Panc1 (cell line): ENCODE measurements around the gene MAPKAP1. TPM values are rescaled to one million over a fixed set of nuclear protein-coding genes. Genes with fewer than 3 reads are reported as not detected.

Experiments used
- ATAC-seq: fragments of 200-7000 bp; cut with Tn5 transposase; 2 replicates; pipeline ENCODE4 v1.9.1; 2020; ENCODE audit warnings: mild to moderate bottlenecking, moderate library complexity
- BruUV-seq: library from RNA; stranded (reverse); fragments of 400-500 nt; replicated peaks from 2 replicates; lab custom pipeline; 2021; lab: Mats Ljungman, UMichigan
- CTCF ChIA-PET: fragments of 300-600 bp; sonication (Branson Sonifier 250); formaldehyde crosslinking; loops from one replicate; lab custom pipeline; 2022; ENCODE audit warnings: antibody characterized with exemption; lab: Charles Lee
- POLR2A ChIA-PET: fragments of 300-600 bp; sonication (Branson Sonifier 250); formaldehyde crosslinking; loops from one replicate; lab custom pipeline; 2022; ENCODE audit warnings: antibody characterized with exemption; lab: Charles Lee
- DNase-seq: peaks from one replicate; pipeline ENCODE4 v3.0.0-alpha.2; 2010; ENCODE audit warnings: low read depth, low spot score
- H3K27ac ChIP-seq: 2 replicates; pipeline ENCODE4 v1.5.1; 2011; ENCODE audit warnings: mild to moderate bottlenecking, low read length, inconsistent platforms
- H3K27me3 ChIP-seq: fragments of 200-500 bp; sonication (Bioruptor generic); 2 replicates; pipeline ENCODE4 v1.6.0; 2014; ENCODE audit warnings: low read length, inconsistent platforms; ENCODE audit not compliant: control insufficient read depth, insufficient read depth
- H3K36me3 ChIP-seq: fragments of 200-500 bp; sonication (Bioruptor generic); 2 replicates; pipeline ENCODE4 v1.5.1; 2014; ENCODE audit warnings: inconsistent platforms, mild to moderate bottlenecking, low read length, moderate library complexity; ENCODE audit not compliant: control insufficient read depth, insufficient read depth
- H3K4me1 ChIP-seq: 2 replicates; pipeline ENCODE4 v1.5.1; 2011; ENCODE audit warnings: inconsistent platforms, mild to moderate bottlenecking, low read length, moderate library complexity; ENCODE audit not compliant: control insufficient read depth, insufficient read depth
- H3K4me3 ChIP-seq, 2 experiments: 2 replicates each; pipeline ENCODE4 v1.5.1; 2011 to 2012; ENCODE audit warnings: low read depth in 2 of 2, low read length in 2 of 2, mild to moderate bottlenecking in 2 of 2, inconsistent platforms in 1 of 2, moderate library complexity in 1 of 2
- H3K9me3 ChIP-seq: fragments of 200-500 bp; sonication (Bioruptor generic); 2 replicates; pipeline ENCODE4 v1.5.1; 2014; ENCODE audit warnings: low read depth, mild to moderate bottlenecking, inconsistent platforms, low read length, moderate library complexity; ENCODE audit not compliant: control insufficient read depth, insufficient read depth
- POLR2AphosphoS5 ChIP-seq: IDR thresholded peaks from 2 replicates; pipeline ENCODE4 v1.6.1; 2012; ENCODE audit warnings: mild to moderate bottlenecking, low read depth, low read length, moderate library complexity
- REST ChIP-seq, 2 experiments: IDR thresholded peaks; 2 replicates each; pipeline ENCODE4 v1.6.1; 2011 to 2012; ENCODE audit warnings: low read depth in 2 of 2, control low read depth in 1 of 2, low read length in 1 of 2, mild to moderate bottlenecking in 1 of 2, moderate library complexity in 1 of 2; ENCODE audit not compliant: insufficient read depth in 1 of 2
- SIN3A ChIP-seq: IDR thresholded peaks from 2 replicates; pipeline ENCODE4 v1.6.1; 2012; ENCODE audit warnings: low read depth, mild to moderate bottlenecking, low read length, moderate library complexity, borderline replicate concordance; ENCODE audit not compliant: insufficient read depth
- TCF7L2 ChIP-seq: IDR thresholded peaks from 2 replicates; pipeline ENCODE4 v1.6.1; 2011; ENCODE audit warnings: mild to moderate bottlenecking, low read depth, low read length, inconsistent platforms
- in situ Hi-C: cut with HindIII; loops from 2 replicates; pipeline ENCODE4 v1.10.0; 2016; ENCODE audit warnings: low sequenced_read_pairs, low pct_unique_long_range_greater_than_20kb
- intact Hi-C: fragments of 100-400 bp; cut with micrococcal nuclease; formaldehyde crosslinking; loops from one replicate; pipeline ENCODE4 v1.10.0; 2022; ENCODE audit not compliant: unreplicated experiment
- total RNA-seq: library from RNA; stranded (reverse); gene quantifications from one replicate; pipeline ENCODE4 v1.2.1, GENCODE V29; 2021; ENCODE audit not compliant: unreplicated experiment
- TF ChIP-seq, protein P1 (sequence below): fragments of 450-650 bp; IDR thresholded peaks from 2 replicates; pipeline ENCODE4 v1.5.1; 2017; ENCODE audit warnings: mild to moderate bottlenecking

Gene MAPKAP1
- total RNA-seq, 1 experiment from 2014 or later = 72.7 TPM

GRCh38 chr9:125527471-125528002 is 179.5 kb downstream of the MAPKAP1 start:
- Histone ChIP-seq H3K4me1 (no peaks in the 10 kb centered on the region), H3K27me3 (no peaks in the 10 kb centered on the region), H3K36me3 (no peaks in the 10 kb centered on the region), H3K27ac (no peak overlapping the region), H3K4me3 (no peak overlapping the region), H3K9me3 (no peaks in the 10 kb centered on the region)
- BruUV-seq = no TSS peak
- ATAC-seq (no peak), DNase-seq (no peak)
- in situ Hi-C loops (no loop called here), intact Hi-C loops (no loop called here)
- ChIA-PET CTCF (no interaction called here), POLR2A (no interaction called here)
- TF ChIP-seq TCF7L2 = no peak
- TF ChIP-seq REST (IDR thresholded peaks at IDR 0.05; ENCODE audit: insufficient read depth in 1 of 2, low read depth in 2 of 2, low read length in 1 of 2) = no peak
- no peak for TF ChIP-seq POLR2AphosphoS5
- TF ChIP-seq SIN3A = no peak
- TF ChIP-seq, protein P1, sequence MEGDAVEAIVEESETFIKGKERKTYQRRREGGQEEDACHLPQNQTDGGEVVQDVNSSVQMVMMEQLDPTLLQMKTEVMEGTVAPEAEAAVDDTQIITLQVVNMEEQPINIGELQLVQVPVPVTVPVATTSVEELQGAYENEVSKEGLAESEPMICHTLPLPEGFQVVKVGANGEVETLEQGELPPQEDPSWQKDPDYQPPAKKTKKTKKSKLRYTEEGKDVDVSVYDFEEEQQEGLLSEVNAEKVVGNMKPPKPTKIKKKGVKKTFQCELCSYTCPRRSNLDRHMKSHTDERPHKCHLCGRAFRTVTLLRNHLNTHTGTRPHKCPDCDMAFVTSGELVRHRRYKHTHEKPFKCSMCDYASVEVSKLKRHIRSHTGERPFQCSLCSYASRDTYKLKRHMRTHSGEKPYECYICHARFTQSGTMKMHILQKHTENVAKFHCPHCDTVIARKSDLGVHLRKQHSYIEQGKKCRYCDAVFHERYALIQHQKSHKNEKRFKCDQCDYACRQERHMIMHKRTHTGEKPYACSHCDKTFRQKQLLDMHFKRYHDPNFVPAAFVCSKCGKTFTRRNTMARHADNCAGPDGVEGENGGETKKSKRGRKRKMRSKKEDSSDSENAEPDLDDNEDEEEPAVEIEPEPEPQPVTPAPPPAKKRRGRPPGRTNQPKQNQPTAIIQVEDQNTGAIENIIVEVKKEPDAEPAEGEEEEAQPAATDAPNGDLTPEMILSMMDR = no peak

- TF ChIP-seq TCF7L2 = no peak
- no peak for TF ChIP-seq REST (IDR thresholded peaks at IDR 0.05; ENCODE audit: insufficient read depth in 1 of 2, low read depth in 2 of 2, low read length in 1 of 2)
- TF ChIP-seq, protein P1 = no peak
- TF ChIP-seq POLR2AphosphoS5 = no peak
- TF ChIP-seq SIN3A = no peak
- H3K27ac ChIP-seq = no peak overlapping the region
- no peak for ATAC-seq
- H3K4me3 ChIP-seq = no peak overlapping the region
- BruUV-seq = no TSS peak
- ChIA-PET POLR2A (no interaction called here), CTCF (no interaction called here)
- H3K4me1 ChIP-seq = no peaks in the 10 kb centered on the region
- intact Hi-C loops = no loop called here
- no peaks in the 10 kb centered on the region for H3K27me3 ChIP-seq
- no peaks in the 10 kb centered on the region for H3K9me3 ChIP-seq
- H3K36me3 ChIP-seq = no peaks in the 10 kb centered on the region
- DNase-seq = no peak
- in situ Hi-C loops = no loop called here
Observed at GRCh38 chr9:125525921-125526631, 180.9 kb downstream of the MAPKAP1 start.
